RCC 7860 (cell line): ENCODE results near the gene L1TD1.
"Not testable (repeated sequence)": the region's sequence is repeated elsewhere in the genome, so short reads cannot be mapped to it uniquely, and the experiment has no call there.

ENCODE experiments used
- DNase-seq: peaks from one replicate; pipeline ENCODE4 v3.0.0-alpha.2; 2015; ENCODE audit warnings: low spot score
- FAIRE-seq: peaks from 2 replicates; lab custom pipeline; 2012; peaks lifted over from hg19 to GRCh38; lab: Jason Lieb, UNC

The L1TD1 gene

GRCh38 chr1:62194651-62195544, at the start of gene L1TD1:
Gene L1TD1, plus strand, starts transcription at chr1:62194849. Its CDS starts 11,780 bp downstream, at chr1:62206629.
- FAIRE-seq (no peak), DNase-seq (no peak)

GRCh38 chr1:62159940-62160348, 34.7 kb upstream of the L1TD1 start:
- FAIRE-seq: no peak
- no peak for DNase-seq

- FAIRE-seq (no peak), DNase-seq (no peak)
These were observed 32.9 kb upstream of the L1TD1 start for GRCh38 chr1:62161711-62162110.

GRCh38 chr1:62170380-62170779, 24.3 kb upstream of the L1TD1 start:
- not testable (repeated sequence) for DNase-seq, FAIRE-seq

GRCh38 chr1:62175568-62176179, 19.0 kb upstream of the L1TD1 start:
- DNase-seq (peak; percentile 24), FAIRE-seq (peak; percentile 54)

- no peak for FAIRE-seq
- DNase-seq: no peak
These were observed 17.9 kb upstream of the L1TD1 start for GRCh38 chr1:62176597-62177312.

- no peak for FAIRE-seq
These were observed 17.0 kb upstream of the L1TD1 start for GRCh38 chr1:62177621-62178020.

DNA sequence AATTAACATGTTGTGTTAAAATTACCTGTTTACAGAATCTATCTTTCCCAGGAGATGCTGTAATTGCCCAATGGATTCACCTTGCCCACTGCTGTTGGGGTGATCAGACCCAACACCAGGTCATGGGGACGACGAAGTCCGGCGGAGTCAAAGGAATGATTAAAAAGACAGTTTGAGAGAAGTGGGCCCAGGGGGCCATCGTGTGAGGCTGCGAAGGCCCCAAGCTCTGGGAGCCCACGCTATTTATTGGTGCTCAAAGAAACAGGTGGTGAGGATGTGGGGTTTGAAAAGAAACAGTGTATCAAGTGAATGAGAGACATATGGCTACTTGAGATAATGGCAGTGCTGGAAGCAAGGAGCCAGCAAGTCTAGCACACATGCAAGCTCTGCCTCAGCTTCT, 16.3 kb upstream of the L1TD1 start:
- FAIRE-seq (no peak), DNase-seq (no peak)

More at GRCh38 chr1:62177621-62178020, 17.0 kb upstream of the L1TD1 start:
- DNase-seq: no peak

- FAIRE-seq, DNase-seq: not testable (repeated sequence)
These were observed 14.6 kb upstream of the L1TD1 start for GRCh38 chr1:62180054-62180453.

- DNase-seq: no peak
- no peak for FAIRE-seq
These were observed 14.0 kb upstream of the L1TD1 start for GRCh38 chr1:62180639-62181038.

- no peak for FAIRE-seq
- DNase-seq: no peak
These were observed 13.1 kb upstream of the L1TD1 start for GRCh38 chr1:62181532-62181931.

GRCh38 chr1:62182157-62182556, 12.5 kb upstream of the L1TD1 start:
- not testable (repeated sequence) for FAIRE-seq, DNase-seq

- FAIRE-seq, DNase-seq: not testable (repeated sequence)
These were observed 11.3 kb upstream of the L1TD1 start for GRCh38 chr1:62183164-62184020.

GRCh38 chr1:62184336-62184735, 10.3 kb upstream of the L1TD1 start:
- no peak for FAIRE-seq
- DNase-seq: no peak

DNA sequence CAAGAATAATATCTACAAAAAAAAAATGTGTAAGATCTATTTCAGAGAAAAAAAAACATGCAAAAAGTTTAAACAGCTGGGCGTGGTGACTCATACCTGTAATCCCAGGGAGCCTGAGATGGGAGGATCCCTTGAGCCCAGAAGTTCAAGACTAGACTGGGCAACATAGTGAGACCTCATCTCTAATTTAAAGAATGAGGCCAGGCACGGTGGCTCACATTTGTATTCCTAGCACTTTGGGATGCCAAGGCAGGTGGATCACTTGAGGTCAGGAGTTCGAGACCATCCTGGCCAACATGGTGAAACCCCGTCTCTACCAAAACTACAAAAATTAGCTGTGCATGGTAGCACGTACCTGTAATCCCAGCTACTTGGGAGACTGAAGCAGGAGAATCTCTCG, 9.4 kb upstream of the L1TD1 start:
- not testable (repeated sequence) for FAIRE-seq, DNase-seq

- DNase-seq (no peak), FAIRE-seq (no peak)
These were observed 9.0 kb upstream of the L1TD1 start for GRCh38 chr1:62185677-62186076.

DNA sequence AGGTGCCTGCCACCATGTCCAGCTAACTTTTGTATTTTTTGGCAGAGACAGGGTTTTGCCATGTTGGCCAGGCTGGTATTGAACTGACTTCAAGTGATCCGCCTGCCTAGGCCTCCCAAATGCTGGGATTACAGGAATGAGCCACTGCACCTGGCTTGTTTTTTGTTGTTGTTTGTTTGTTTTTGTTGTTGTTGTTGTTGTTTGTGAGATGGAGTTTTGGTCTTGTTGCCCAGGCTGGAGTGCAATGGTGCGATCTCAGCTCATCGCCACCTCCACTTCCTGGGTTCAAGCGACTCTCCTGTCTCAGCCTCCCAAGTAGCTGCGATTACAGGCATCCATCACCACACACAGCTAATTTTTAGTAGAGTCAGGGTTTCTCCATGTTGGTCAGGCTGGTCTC, 7.1 kb upstream of the L1TD1 start:
- no peak for DNase-seq
- FAIRE-seq: no peak

DNA sequence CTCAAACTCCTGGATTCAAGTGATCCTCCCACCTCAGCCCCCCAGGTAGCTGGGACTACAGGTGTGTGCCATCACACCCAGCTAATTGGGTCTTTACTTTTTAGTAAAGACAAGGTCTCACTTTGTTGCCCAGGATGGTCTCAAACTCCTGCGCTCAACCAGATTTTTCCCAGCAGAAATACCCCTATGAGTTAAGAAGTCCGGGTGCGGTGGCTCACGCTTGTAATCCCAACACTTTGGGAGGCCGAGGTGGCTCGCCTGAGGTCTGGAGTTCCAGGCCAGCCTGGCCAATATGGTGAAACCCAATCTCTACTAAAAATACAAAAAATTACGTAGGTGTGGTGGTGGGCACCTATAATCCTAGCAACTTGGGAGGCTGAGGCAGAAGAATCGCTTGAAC, 6.5 kb upstream of the L1TD1 start:
- FAIRE-seq (no peak), DNase-seq (no peak)

DNA sequence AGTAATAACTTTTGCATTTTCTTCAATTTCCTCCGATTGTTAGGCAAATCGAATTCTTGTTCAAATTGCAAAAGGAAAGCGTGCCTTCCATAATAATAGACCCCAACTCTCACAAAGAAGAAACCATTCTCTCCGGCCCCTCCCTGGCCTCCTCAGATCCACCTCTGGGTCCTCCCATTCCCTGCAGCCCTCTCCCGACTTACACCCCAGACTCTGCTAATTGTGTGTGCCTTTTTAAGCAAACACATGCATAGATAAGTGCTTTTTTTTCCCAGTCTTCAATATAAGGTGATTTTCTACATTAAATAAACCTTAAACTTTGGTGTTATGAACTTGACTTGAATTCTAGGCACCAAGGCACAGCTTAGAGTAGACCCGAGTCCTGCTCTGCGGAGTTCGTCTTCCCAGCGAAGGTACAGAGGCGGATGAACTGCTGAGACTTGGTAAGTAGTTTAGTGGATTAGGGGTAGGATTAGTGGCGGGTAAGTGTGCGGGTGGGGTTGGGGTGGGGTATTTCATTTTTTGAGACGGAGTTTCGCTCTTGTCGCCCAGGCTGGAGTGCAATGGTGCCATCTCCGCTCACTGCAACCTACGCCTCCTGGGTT, 1.5 kb downstream of the L1TD1 start:
- FAIRE-seq (no peak), DNase-seq (no peak)
